Measurements from ENCODE around the gene RORB.

RORB gene

GRCh38 chr9:74496819-74497747 lies at the start of gene RORB:
TSS of gene RORB (plus strand) at chr9:74497335. CDS start at chr9:74497977, 642 bp downstream.
- DNase-seq (ENCODE audit: low spot score), result no peak

- no peak for DNase-seq (ENCODE audit: low spot score)
Measured at GRCh38 chr9:74447451-74448193, 49.5 kb upstream of the RORB start.

GRCh38 chr9:74449060-74449459 lies 48.1 kb upstream of the RORB start:
- DNase-seq (ENCODE audit: low spot score), result no peak

- DNase-seq (ENCODE audit: low spot score), result no peak
Measured at GRCh38 chr9:74458832-74459231, 38.3 kb upstream of the RORB start.

GRCh38 chr9:74463825-74464224 lies 33.3 kb upstream of the RORB start:
- DNase-seq (ENCODE audit: low spot score), result no peak

GRCh38 chr9:74478606-74479005 lies 18.5 kb upstream of the RORB start:
- no peak for DNase-seq (ENCODE audit: low spot score)

GRCh38 chr9:74479711-74480110 lies 17.4 kb upstream of the RORB start:
- no peak for DNase-seq (ENCODE audit: low spot score)

- no peak for DNase-seq (ENCODE audit: low spot score)
Measured at GRCh38 chr9:74487395-74487794, 9.7 kb upstream of the RORB start.

GRCh38 chr9:74493512-74493911 lies 3.6 kb upstream of the RORB start:
- DNase-seq (ENCODE audit: low spot score), result no peak

- DNase-seq (ENCODE audit: low spot score), result no peak
Measured at GRCh38 chr9:74494490-74494889, 2.6 kb upstream of the RORB start.

- no peak for DNase-seq (ENCODE audit: low spot score)
Measured at GRCh38 chr9:74496406-74496805, 729 bp upstream of the RORB start.

GRCh38 chr9:74497748-74498620 lies 849 bp downstream of the RORB start:
- DNase-seq (ENCODE audit: low spot score), result no peak

- no peak for DNase-seq (ENCODE audit: low spot score)
Measured at GRCh38 chr9:74498621-74499095, 1.5 kb downstream of the RORB start.

- no peak for DNase-seq (ENCODE audit: low spot score)
Measured at GRCh38 chr9:74499111-74499601, 2.0 kb downstream of the RORB start.

GRCh38 chr9:74499770-74500583 lies 2.8 kb downstream of the RORB start:
- no peak for DNase-seq (ENCODE audit: low spot score)

GRCh38 chr9:74500584-74500924 lies 3.4 kb downstream of the RORB start:
- DNase-seq (ENCODE audit: low spot score), result no peak

- no peak for DNase-seq (ENCODE audit: low spot score)
Measured at GRCh38 chr9:74501570-74501969, 4.4 kb downstream of the RORB start.

GRCh38 chr9:74503219-74503618 lies 6.1 kb downstream of the RORB start:
- no peak for DNase-seq (ENCODE audit: low spot score)

GRCh38 chr9:74503666-74504065 lies 6.5 kb downstream of the RORB start:
- DNase-seq (ENCODE audit: low spot score), result no peak

GRCh38 chr9:74511333-74511732 lies 14.2 kb downstream of the RORB start:
- no peak for DNase-seq (ENCODE audit: low spot score)

- no peak for DNase-seq (ENCODE audit: low spot score)
Measured at GRCh38 chr9:74512416-74512815, 15.3 kb downstream of the RORB start.
